Activated CD8-positive, alpha-beta T cell treated with anti-CD3 and anti-CD28 coated beads for 36 hours (primary cell): ENCODE results near the gene OXA1L. TPM values are rescaled to one million over a fixed set of nuclear protein-coding genes. Genes with fewer than 3 reads are reported as not detected.
"Not testable (repeated sequence)": the region's sequence is repeated elsewhere in the genome, so short reads cannot be mapped to it uniquely, and the experiment has no call there.

Experiments
- ATAC-seq: fragments of 200-7000 bp; cut with Tn5 transposase; one replicate; pipeline ENCODE4 v1.10.0; 2021; ENCODE audit warnings: mild to moderate bottlenecking, moderate library complexity
- CTCF ChIA-PET: fragments of 350-600 bp; sonication (Branson Sonifier 250); formaldehyde crosslinking; loops from one replicate; lab custom pipeline; 2021; ENCODE audit warnings: antibody characterized with exemption; lab: Charles Lee
- POLR2A ChIA-PET: fragments of 350-600 bp; sonication (Branson Sonifier 250); formaldehyde crosslinking; loops from one replicate; lab custom pipeline; 2021; ENCODE audit warnings: antibody characterized with exemption; lab: Charles Lee
- DNase-seq: peaks from one replicate; pipeline ENCODE4 v3.0.0-alpha.2; 2020
- H3K27ac Mint-ChIP-seq: one replicate; pipeline ENCODE4 v1.8.0; 2021; ENCODE audit warnings: mild to moderate bottlenecking, mixed read lengths
- H3K27me3 Mint-ChIP-seq: one replicate; pipeline ENCODE4 v1.8.0; 2021; ENCODE audit warnings: mixed read lengths
- H3K36me3 Mint-ChIP-seq: one replicate; pipeline ENCODE4 v1.8.0; 2021; ENCODE audit warnings: low read depth, mixed read lengths
- H3K4me1 Mint-ChIP-seq: one replicate; pipeline ENCODE4 v1.8.0; 2021; ENCODE audit warnings: low read depth, mixed read lengths
- H3K4me3 Mint-ChIP-seq: one replicate; pipeline ENCODE4 v1.8.0; 2021; ENCODE audit warnings: mild to moderate bottlenecking, moderate library complexity, mixed read lengths
- H3K9me3 Mint-ChIP-seq: one replicate; pipeline ENCODE4 v1.8.0; 2021; ENCODE audit warnings: mixed read lengths
- CTCF ChIP-seq: fragments of 200-600 bp; IDR thresholded peaks from one replicate; pipeline ENCODE4 v1.8.0; 2022; ENCODE audit warnings: antibody characterized with exemption, mild to moderate bottlenecking
- intact Hi-C: fragments of 100-400 bp; cut with micrococcal nuclease; formaldehyde crosslinking; loops from one replicate; pipeline ENCODE4 v1.10.0; 2022
- total RNA-seq, 2 experiments: library from RNA; stranded (reverse); gene quantifications; one replicate each; pipeline ENCODE4 v1.2.3, GENCODE V29; 2021

The OXA1L gene
- total RNA-seq, 2 experiments from 2014 or later = 134 to 140 TPM

- no peak overlapping the region for H3K27ac Mint-ChIP-seq
- POLR2A ChIA-PET = no interaction called here
- intact Hi-C loops = no loop called here
Observed at GRCh38 chr14:22802860-22803686, 36.6 kb downstream of the OXA1L start.

GRCh38 chr14:22803687-22803974, 37.1 kb downstream of the OXA1L start:
- POLR2A ChIA-PET = no interaction called here
- no peak for ATAC-seq

More at GRCh38 chr14:22802860-22803686, 36.6 kb downstream of the OXA1L start:
- Mint-ChIP-seq H3K9me3 (no peaks in the 10 kb centered on the region), H3K4me3 (no peak overlapping the region), H3K36me3 (no peaks in the 10 kb centered on the region), H3K27me3 (peaks cover 29% of the 10 kb centered on the region), H3K4me1 (no peaks in the 10 kb centered on the region)
- CTCF ChIA-PET = interaction anchor here (0.7 kb wide), 1 partner anchor 717 kb away, joined by 3 read pairs; no protein-coding TSS in a partner anchor
- DNase-seq (no peak), ATAC-seq (no peak)
- no peak for TF ChIP-seq CTCF

GRCh38 chr14:22805235-22805634, 38.7 kb downstream of the OXA1L start:
- peaks cover 16% of the 10 kb centered on the region for H3K27me3 Mint-ChIP-seq
- CTCF ChIA-PET = interaction anchor here (1.0 to 1.2 kb wide), 2 partner anchors 68 to 95 kb away, joined by 3 read pairs; no protein-coding TSS in a partner anchor
- POLR2A ChIA-PET, intact Hi-C loops, H3K27ac Mint-ChIP-seq, H3K9me3 Mint-ChIP-seq, DNase-seq, H3K4me3 Mint-ChIP-seq, H3K36me3 Mint-ChIP-seq, H3K4me1 Mint-ChIP-seq, ATAC-seq: not testable (repeated sequence)

More at GRCh38 chr14:22803687-22803974, 37.1 kb downstream of the OXA1L start:
- CTCF ChIA-PET = interaction anchor here (0.7 kb wide), 1 partner anchor 717 kb away, joined by 3 read pairs; no protein-coding TSS in a partner anchor
- no peaks in the 10 kb centered on the region for H3K9me3 Mint-ChIP-seq
- no peak overlapping the region for H3K4me3 Mint-ChIP-seq
- H3K4me1 Mint-ChIP-seq = no peaks in the 10 kb centered on the region
- no peaks in the 10 kb centered on the region for H3K36me3 Mint-ChIP-seq
- no peak overlapping the region for H3K27ac Mint-ChIP-seq
- intact Hi-C loops = no loop called here
- TF ChIP-seq CTCF = no peak
- DNase-seq = no peak
- peaks cover 27% of the 10 kb centered on the region for H3K27me3 Mint-ChIP-seq

- Mint-ChIP-seq H3K9me3 (no peaks in the 10 kb centered on the region), H3K4me3 (no peak overlapping the region), H3K4me1 (no peaks in the 10 kb centered on the region), H3K36me3 (no peaks in the 10 kb centered on the region), H3K27me3 (peaks cover 7% of the 10 kb centered on the region), H3K27ac (no peak overlapping the region)
- TF ChIP-seq CTCF = no peak
- ATAC-seq (no peak), DNase-seq (no peak)
- ChIA-PET POLR2A (no interaction called here), CTCF (interaction anchor here (0.7 to 1.7 kb wide), 7 partner anchors 8 to 237 kb away, joined by 3 to 8 read pairs (median 4); partner anchors contain the start of gene SLC7A7)
- intact Hi-C loops = no loop called here
Observed at GRCh38 chr14:22807432-22808087, 41.1 kb downstream of the OXA1L start.

GRCh38 chr14:22808388-22809209, 42.1 kb downstream of the OXA1L start:
- H3K4me1 Mint-ChIP-seq = no peaks in the 10 kb centered on the region
- DNase-seq (no peak), ATAC-seq (no peak)
- no peaks in the 10 kb centered on the region for H3K9me3 Mint-ChIP-seq
- no peak overlapping the region for H3K4me3 Mint-ChIP-seq
- no peak for TF ChIP-seq CTCF
- H3K36me3 Mint-ChIP-seq = no peaks in the 10 kb centered on the region
- intact Hi-C loops = no loop called here
- H3K27ac Mint-ChIP-seq = no peak overlapping the region
- ChIA-PET POLR2A (no interaction called here), CTCF (interaction anchor here (1.5 to 1.7 kb wide), 2 partner anchors 14 to 151 kb away, joined by 5 to 8 read pairs; no protein-coding TSS in a partner anchor)
- H3K27me3 Mint-ChIP-seq = peaks cover 5% of the 10 kb centered on the region
